ENCODE measurements around the gene SERPINB8.
A peak's percentile ranks its signal among the peaks of the same experiment; 100 is the strongest.
"Not testable (repeated sequence)": the region's sequence is repeated elsewhere in the genome, so short reads cannot be mapped to it uniquely, and the experiment has no call there.

The SERPINB8 gene

GRCh38 chr18:63969942-63970808 is at the start of gene SERPINB8:
TSS of gene SERPINB8 (plus strand) at chr18:63970081. CDS start at chr18:63978309, 8,228 bp downstream.
- DNase-seq (ENCODE audit: low read depth in 3 of 3): peak; percentile 58 to 67 (median 65)

GRCh38 chr18:63922049-63922448 is 47.8 kb upstream of the SERPINB8 start:
- no peak for DNase-seq (ENCODE audit: low read depth in 3 of 3)

GRCh38 chr18:63924551-63924950 is 45.3 kb upstream of the SERPINB8 start:
- DNase-seq (ENCODE audit: low read depth in 3 of 3): no peak

GRCh38 chr18:63928331-63928730 is 41.5 kb upstream of the SERPINB8 start:
- DNase-seq (ENCODE audit: low read depth in 3 of 3): no peak

- DNase-seq (ENCODE audit: low read depth in 3 of 3): not testable (repeated sequence)
Measured at GRCh38 chr18:63929369-63929768, 40.5 kb upstream of the SERPINB8 start.

- DNase-seq (ENCODE audit: low read depth in 3 of 3): no peak
Measured at GRCh38 chr18:63930773-63931354, 39.0 kb upstream of the SERPINB8 start.

GRCh38 chr18:63936156-63936931 is 33.5 kb upstream of the SERPINB8 start:
- DNase-seq (ENCODE audit: low read depth in 3 of 3): peak; percentile 14 to 23 (median 23)

- no peak for DNase-seq (ENCODE audit: low read depth in 3 of 3)
Measured at GRCh38 chr18:63936932-63937393, 32.9 kb upstream of the SERPINB8 start.

- DNase-seq (ENCODE audit: low read depth in 3 of 3): no peak
Measured at GRCh38 chr18:63940008-63940407, 29.9 kb upstream of the SERPINB8 start.

GRCh38 chr18:63940543-63941050 is 29.3 kb upstream of the SERPINB8 start:
- DNase-seq (ENCODE audit: low read depth in 3 of 3): not testable (repeated sequence)

- no peak for DNase-seq (ENCODE audit: low read depth in 3 of 3)
Measured at GRCh38 chr18:63947051-63947790, 22.7 kb upstream of the SERPINB8 start.

- no peak for DNase-seq (ENCODE audit: low read depth in 3 of 3)
Measured at GRCh38 chr18:63949068-63949737, 20.7 kb upstream of the SERPINB8 start, which contains the start of gene HMSD. TSS of gene HMSD (plus strand) at chr18:63949301. CDS start at chr18:63953456, 4,155 bp downstream.

- no peak for DNase-seq (ENCODE audit: low read depth in 3 of 3)
Measured at GRCh38 chr18:63951302-63951705, 18.6 kb upstream of the SERPINB8 start.

- DNase-seq (ENCODE audit: low read depth in 3 of 3): no peak
Measured at GRCh38 chr18:63953811-63954210, 16.1 kb upstream of the SERPINB8 start.

GRCh38 chr18:63956755-63957154 is 13.1 kb upstream of the SERPINB8 start:
- DNase-seq (ENCODE audit: low read depth in 3 of 3): no peak

GRCh38 chr18:63960891-63961290 is 9.0 kb upstream of the SERPINB8 start:
- DNase-seq (ENCODE audit: low read depth in 3 of 3): no peak

GRCh38 chr18:63961435-63961980 is 8.4 kb upstream of the SERPINB8 start:
- DNase-seq (ENCODE audit: low read depth in 3 of 3): no peak

- DNase-seq (ENCODE audit: low read depth in 3 of 3): no peak
Measured at GRCh38 chr18:63962137-63962536, 7.7 kb upstream of the SERPINB8 start.

- DNase-seq (ENCODE audit: low read depth in 3 of 3): peak in 1 of 3 experiments; percentile 24
Measured at GRCh38 chr18:63963615-63964256, 6.1 kb upstream of the SERPINB8 start.

GRCh38 chr18:63964908-63965307 is 5.0 kb upstream of the SERPINB8 start:
- no peak for DNase-seq (ENCODE audit: low read depth in 3 of 3)

Measured in stimulated activated CD4-positive, alpha-beta T cell treated with anti-CD3 and anti-CD28 coated beads, TNF-alpha, amount 100 ng/mL, for 4 hours (primary cell).